ENCODE measurements around the gene C4orf50. TPM values are rescaled to one million over a fixed set of nuclear protein-coding genes. Genes with fewer than 3 reads are reported as not detected.
"Not testable (repeated sequence)": the region's sequence is repeated elsewhere in the genome, so short reads cannot be mapped to it uniquely, and the experiment has no call there.

Gene C4orf50
- total and polyA plus RNA-seq, 2 experiments from 2014 or later, result not detected

DNA sequence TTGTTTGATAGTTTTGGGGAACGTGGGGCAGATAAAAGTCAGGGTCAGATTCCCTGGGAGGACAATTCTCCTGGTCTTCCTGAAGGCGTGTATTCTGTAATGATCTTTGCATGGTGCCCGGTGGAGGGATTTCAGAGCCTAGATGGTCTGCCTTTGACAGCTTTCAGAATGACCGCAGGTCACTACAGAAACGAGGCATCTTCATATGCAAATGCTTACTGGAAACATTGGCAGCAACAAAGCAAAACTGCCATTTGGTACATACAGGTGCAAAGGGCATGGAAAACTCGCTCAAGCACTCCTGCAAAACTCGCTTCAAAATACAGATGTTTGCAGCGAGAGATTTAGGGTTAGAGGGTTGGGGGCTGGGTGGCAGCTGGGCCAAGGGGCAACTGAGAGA, 8.8 kb downstream of the C4orf50 start:
- Histone ChIP-seq H3K4me1 (ENCODE audit: insufficient read depth) (no peaks in the 10 kb centered on the region), H3K9me2 (ENCODE audit: insufficient read depth) (no peaks in the 10 kb centered on the region), H4K20me1 (ENCODE audit: insufficient read depth) (no peaks in the 10 kb centered on the region), H3K27me3 (replicated peaks; ENCODE audit: insufficient read depth) (no peaks in the 10 kb centered on the region), H3K4me3 (no peak overlapping the region), H3K79me2 (ENCODE audit: insufficient read depth) (no peaks in the 10 kb centered on the region), H3K9ac (no peak overlapping the region), H3K27ac (no peak overlapping the region), H3K36me3 (ENCODE audit: low read depth) (no peaks in the 10 kb centered on the region), H3F3A (ENCODE audit: insufficient read depth) (no peaks in the 10 kb centered on the region), H2AFZ (no peak overlapping the region), H3K9me3 (ENCODE audit: low read depth) (no peaks in the 10 kb centered on the region), H3K4me2 (ENCODE audit: unreplicated experiment) (no peak overlapping the region)
- WGBS, 2 experiments (ENCODE audit: low coverage in 1 of 2, low lambda C conversion rate in 2 of 2, missing lambda C conversion rate in 2 of 2), result 20 to 22% methylated on average over 8 of the region's 8 CpGs
- TF ChIP-seq EZH2phosphoT487 (IDR thresholded peaks at IDR 0.05; ENCODE audit: insufficient read depth, low read depth), result no peak
- no peak for TF ChIP-seq EZH2 (IDR thresholded peaks at IDR 0.05; ENCODE audit: insufficient read depth, poor library complexity, severe bottlenecking)
- DNase-seq, result no peak
- in situ Hi-C loops (cut with MboI), result no loop called here

DNA sequence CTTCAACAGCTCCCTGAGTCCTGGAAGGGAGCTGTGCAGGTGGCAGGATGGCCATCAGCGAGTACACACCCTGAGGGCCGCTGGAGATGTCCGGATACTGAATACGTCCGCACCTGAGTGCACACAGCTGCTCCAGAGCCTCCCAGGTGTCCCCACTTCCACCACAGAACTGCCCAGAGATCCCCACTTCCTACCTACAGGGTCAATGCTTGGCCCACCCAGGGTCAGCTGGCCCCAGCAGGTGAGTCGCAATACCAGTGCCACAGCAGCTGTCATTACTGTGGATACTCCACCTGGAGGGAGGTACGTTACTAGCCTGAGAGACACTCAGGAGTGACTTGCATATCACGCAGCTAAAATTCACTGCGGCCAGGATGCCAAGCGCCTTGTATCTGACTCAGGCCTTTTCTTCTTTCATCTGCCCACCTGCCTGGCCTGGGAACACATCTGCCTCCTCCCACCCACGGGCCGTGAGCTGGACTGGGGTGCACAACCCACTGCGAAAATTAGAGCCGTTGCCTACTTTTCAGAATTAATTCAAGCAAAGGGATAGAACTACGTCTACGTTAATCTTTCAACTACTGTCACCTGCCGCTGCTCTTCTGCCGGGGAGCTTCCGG, 9.4 kb downstream of the C4orf50 start:
- Histone ChIP-seq H3K27me3 (replicated peaks; ENCODE audit: insufficient read depth) (no peaks in the 10 kb centered on the region), H3K4me3 (no peak overlapping the region), H3F3A (ENCODE audit: insufficient read depth) (no peaks in the 10 kb centered on the region), H3K9me3 (ENCODE audit: low read depth) (no peaks in the 10 kb centered on the region), H3K9me2 (ENCODE audit: insufficient read depth) (no peaks in the 10 kb centered on the region), H3K27ac (no peak overlapping the region), H4K20me1 (ENCODE audit: insufficient read depth) (no peaks in the 10 kb centered on the region), H3K4me1 (ENCODE audit: insufficient read depth) (no peaks in the 10 kb centered on the region), H3K79me2 (ENCODE audit: insufficient read depth) (no peaks in the 10 kb centered on the region), H3K4me2 (ENCODE audit: unreplicated experiment) (no peak overlapping the region), H2AFZ (no peak overlapping the region), H3K9ac (no peak overlapping the region), H3K36me3 (ENCODE audit: low read depth) (no peaks in the 10 kb centered on the region)
- WGBS, 2 experiments (ENCODE audit: low coverage in 1 of 2, low lambda C conversion rate in 2 of 2, missing lambda C conversion rate in 2 of 2), result 52 to 54% methylated on average over 19 of the region's 19 CpGs
- TF ChIP-seq EZH2 (IDR thresholded peaks at IDR 0.05; ENCODE audit: insufficient read depth, poor library complexity, severe bottlenecking), result no peak
- TF ChIP-seq EZH2phosphoT487 (IDR thresholded peaks at IDR 0.05; ENCODE audit: insufficient read depth, low read depth), result no peak
- no peak for DNase-seq
- in situ Hi-C loops (cut with MboI), result no loop called here

DNA sequence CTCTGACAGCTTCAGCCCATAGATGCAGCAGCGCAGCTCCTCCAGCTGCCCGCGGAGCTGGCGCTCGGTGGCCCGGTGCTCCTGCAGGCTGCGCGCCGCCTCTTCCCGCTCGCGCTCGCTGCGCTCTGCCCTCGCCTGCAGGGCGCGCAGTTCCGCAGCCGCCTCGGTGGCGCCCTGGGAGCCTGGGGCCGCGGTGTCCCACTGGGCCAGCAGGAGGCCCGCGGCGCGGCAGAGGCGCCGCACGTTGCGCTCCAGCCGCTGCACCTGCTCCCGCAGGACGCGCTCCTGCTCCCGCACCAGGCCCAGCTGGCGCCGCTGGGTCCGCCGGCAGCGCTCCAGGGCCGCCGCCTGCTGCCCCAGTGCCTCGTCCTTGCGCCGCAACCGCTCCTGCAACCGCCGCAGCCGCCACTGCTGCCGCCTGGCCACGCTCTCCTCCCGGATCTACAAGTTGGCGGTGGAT, 10.1 kb downstream of the C4orf50 start:
- Histone ChIP-seq H3K9me3 (ENCODE audit: low read depth) (no peaks in the 10 kb centered on the region), H3K4me2 (ENCODE audit: unreplicated experiment) (no peak overlapping the region), H3K36me3 (ENCODE audit: low read depth) (no peaks in the 10 kb centered on the region), H3F3A (ENCODE audit: insufficient read depth) (no peaks in the 10 kb centered on the region), H2AFZ (no peak overlapping the region), H3K4me3 (no peak overlapping the region), H4K20me1 (ENCODE audit: insufficient read depth) (no peaks in the 10 kb centered on the region), H3K9ac (no peak overlapping the region), H3K27ac (no peak overlapping the region), H3K79me2 (ENCODE audit: insufficient read depth) (no peaks in the 10 kb centered on the region), H3K9me2 (ENCODE audit: insufficient read depth) (no peaks in the 10 kb centered on the region), H3K27me3 (replicated peaks; ENCODE audit: insufficient read depth) (no peaks in the 10 kb centered on the region), H3K4me1 (ENCODE audit: insufficient read depth) (no peaks in the 10 kb centered on the region)
- in situ Hi-C loops (cut with MboI), result no loop called here
- WGBS, 2 experiments (ENCODE audit: low coverage in 1 of 2, low lambda C conversion rate in 2 of 2, missing lambda C conversion rate in 2 of 2), result 48 to 60% methylated on average over 49 to 51 of the region's 54 CpGs
- no peak for DNase-seq
- no peak for TF ChIP-seq EZH2 (IDR thresholded peaks at IDR 0.05; ENCODE audit: insufficient read depth, poor library complexity, severe bottlenecking)

DNA sequence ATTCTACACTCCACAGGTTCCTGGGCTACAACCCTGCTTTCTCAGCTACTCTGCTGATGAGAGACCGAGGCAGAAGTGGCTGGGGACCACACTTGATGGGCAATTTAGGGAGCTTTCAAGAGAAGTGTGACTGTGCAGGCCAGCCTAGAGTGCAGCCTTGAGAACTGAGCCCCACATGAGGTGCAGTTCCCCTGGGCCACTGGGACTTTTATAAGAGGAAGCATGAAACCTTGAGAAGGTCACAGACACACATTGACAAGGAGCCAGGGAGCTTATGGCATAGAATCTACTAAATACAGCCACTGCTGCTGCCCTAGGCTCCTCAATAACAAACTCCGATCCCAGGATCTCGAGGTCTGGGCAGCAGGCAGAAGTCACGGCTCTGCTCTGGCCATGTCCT, 13.1 kb downstream of the C4orf50 start:
- in situ Hi-C loops (cut with MboI), result no loop called here
- Histone ChIP-seq H3K4me1 (ENCODE audit: insufficient read depth) (no peaks in the 10 kb centered on the region), H3K79me2 (ENCODE audit: insufficient read depth) (no peaks in the 10 kb centered on the region), H3K27me3 (replicated peaks; ENCODE audit: insufficient read depth) (no peaks in the 10 kb centered on the region), H2AFZ (no peak overlapping the region), H3K9ac (no peak overlapping the region), H3K27ac (no peak overlapping the region), H3K36me3 (ENCODE audit: low read depth) (no peaks in the 10 kb centered on the region), H3K4me2 (ENCODE audit: unreplicated experiment) (no peak overlapping the region), H3F3A (ENCODE audit: insufficient read depth) (no peaks in the 10 kb centered on the region), H3K9me2 (ENCODE audit: insufficient read depth) (no peaks in the 10 kb centered on the region), H3K9me3 (ENCODE audit: low read depth) (no peaks in the 10 kb centered on the region), H4K20me1 (ENCODE audit: insufficient read depth) (no peaks in the 10 kb centered on the region), H3K4me3 (no peak overlapping the region)
- DNase-seq, result no peak
- TF ChIP-seq EZH2phosphoT487 (IDR thresholded peaks at IDR 0.05; ENCODE audit: insufficient read depth, low read depth) (no peak), EZH2 (IDR thresholded peaks at IDR 0.05; ENCODE audit: insufficient read depth, poor library complexity, severe bottlenecking) (no peak)
- WGBS, 2 experiments (ENCODE audit: low coverage in 1 of 2, low lambda C conversion rate in 2 of 2, missing lambda C conversion rate in 2 of 2), result 36 to 44% methylated on average over 4 of the region's 4 CpGs

DNA sequence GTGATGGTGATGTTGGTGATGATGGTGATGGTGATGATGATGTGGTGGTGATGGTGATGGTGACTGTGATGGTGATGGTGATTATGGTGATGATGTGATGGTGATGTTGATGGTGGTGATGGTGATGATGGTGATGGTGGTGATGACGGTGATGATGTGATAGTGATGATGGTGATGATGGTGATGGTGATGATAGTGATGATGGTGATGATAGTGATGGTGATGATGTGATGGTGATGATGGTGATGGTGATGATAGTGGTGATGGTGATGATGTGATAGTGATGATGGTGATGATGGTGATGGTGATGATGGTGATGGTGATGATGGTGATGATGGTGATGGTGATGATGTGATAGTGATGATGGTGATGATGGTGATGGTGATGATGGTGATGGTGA, 14.7 kb downstream of the C4orf50 start:
- H3K9ac ChIP-seq; DNase-seq; H3K27me3 ChIP-seq (replicated peaks; ENCODE audit: insufficient read depth); H3K4me3 ChIP-seq; H3K9me2 ChIP-seq (ENCODE audit: insufficient read depth); H3K4me1 ChIP-seq (ENCODE audit: insufficient read depth); H3K4me2 ChIP-seq (ENCODE audit: unreplicated experiment); H3K27ac ChIP-seq; in situ Hi-C loops (cut with MboI); H2AFZ ChIP-seq; H3K36me3 ChIP-seq (ENCODE audit: low read depth); H3F3A ChIP-seq (ENCODE audit: insufficient read depth); H3K9me3 ChIP-seq (ENCODE audit: low read depth); H4K20me1 ChIP-seq (ENCODE audit: insufficient read depth); H3K79me2 ChIP-seq (ENCODE audit: insufficient read depth): not testable (repeated sequence)
- WGBS, 2 experiments (ENCODE audit: low coverage in 1 of 2, low lambda C conversion rate in 2 of 2, missing lambda C conversion rate in 2 of 2), result 19% methylated on average over 1 of the region's 1 CpG; no CpG with 5 or more reads in 1 of the 2 experiments

Data from GM23248 (cell line).